Fibroblast of villous mesenchyme (primary cell): Measurements from ENCODE around the gene GPR39. TPM values are rescaled to one million over a fixed set of nuclear protein-coding genes. Genes with fewer than 3 reads are reported as not detected.

Experiments used
- DNase-seq: peaks from one replicate; pipeline ENCODE4 v3.0.0-alpha.2; 2010; ENCODE audit warnings: low read depth
- H3K4me3 ChIP-seq: 2 replicates; pipeline ENCODE4 v1.5.1; 2011; ENCODE audit warnings: low read depth, mild to moderate bottlenecking, low read length
- CTCF ChIP-seq: IDR thresholded peaks from 2 replicates; pipeline ENCODE4 v1.5.1; 2012; ENCODE audit warnings: low read depth, mild to moderate bottlenecking, low read length; ENCODE audit not compliant: insufficient read depth
- total RNA-seq: library from RNA; depleted of rRNA; stranded (reverse); fragments of >200 nt; gene quantifications from 2 replicates; pipeline ENCODE4 v1.2.3, GENCODE V29; 2012

The GPR39 gene
- total RNA-seq, 1 donor, result 5.6 TPM

DNA sequence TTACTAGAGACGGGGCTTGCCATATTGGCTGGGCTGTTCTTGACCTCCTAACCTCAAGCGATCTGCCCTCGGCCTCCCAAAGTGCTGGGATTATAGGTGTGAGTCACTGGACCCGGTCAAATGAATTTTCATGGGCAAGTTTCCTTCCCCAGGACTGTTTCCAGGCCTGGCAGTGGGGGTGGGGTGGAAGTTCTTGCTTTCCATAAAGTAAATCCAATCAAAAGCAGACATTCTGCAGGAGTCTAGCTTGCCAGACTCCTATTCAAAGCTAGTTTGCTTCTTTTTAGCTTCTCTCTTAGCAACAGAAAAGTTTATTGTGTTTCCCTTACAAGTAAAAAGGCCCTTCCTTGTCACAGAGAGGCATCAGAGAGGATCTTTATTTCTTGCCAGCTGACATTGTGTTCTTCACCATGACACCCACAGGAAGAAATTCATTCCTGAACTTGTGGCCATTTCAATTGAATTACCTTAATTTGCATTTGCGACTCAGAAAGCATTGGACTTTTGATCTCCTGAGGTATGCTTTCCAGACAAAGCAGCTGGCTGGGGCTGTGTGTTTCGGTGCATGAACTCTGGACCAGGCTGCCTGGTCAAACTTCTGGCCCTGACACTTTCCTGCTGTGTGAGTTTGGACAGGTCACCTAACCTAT lies 215.5 kb downstream of the GPR39 start:
- no peak for TF ChIP-seq CTCF
- H3K4me3 ChIP-seq, result no peak overlapping the region

DNA sequence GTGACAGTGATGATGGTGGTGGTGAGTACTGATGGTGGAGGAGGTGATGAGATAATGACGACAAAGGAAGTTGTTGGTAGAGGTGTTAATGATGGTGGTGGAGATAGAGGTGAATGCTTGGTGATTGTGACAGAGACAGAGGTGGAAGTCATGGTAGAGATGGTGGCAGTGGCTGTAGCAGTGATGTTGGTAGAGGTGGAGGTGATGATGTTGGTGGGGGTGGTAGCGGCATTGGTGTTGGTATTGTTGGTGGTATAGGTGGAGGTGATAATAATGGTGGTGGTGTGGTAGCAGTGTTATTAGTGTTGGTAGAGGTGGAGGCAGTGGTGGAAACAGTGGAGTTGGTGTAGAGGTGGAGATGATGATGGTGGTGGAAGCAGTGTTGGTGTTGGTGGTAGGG lies 217.0 kb downstream of the GPR39 start:
- no peak for TF ChIP-seq CTCF
- DNase-seq, result no peak
- H3K4me3 ChIP-seq, result no peak overlapping the region

More for the DNA sequence above, 215.5 kb downstream of the GPR39 start:
- DNase-seq, result peak; percentile 12

- no peak for TF ChIP-seq CTCF
- H3K4me3 ChIP-seq, result no peak overlapping the region
- no peak for DNase-seq
Observed at GRCh38 chr2:132636346-132636745, 219.7 kb downstream of the GPR39 start.

DNA sequence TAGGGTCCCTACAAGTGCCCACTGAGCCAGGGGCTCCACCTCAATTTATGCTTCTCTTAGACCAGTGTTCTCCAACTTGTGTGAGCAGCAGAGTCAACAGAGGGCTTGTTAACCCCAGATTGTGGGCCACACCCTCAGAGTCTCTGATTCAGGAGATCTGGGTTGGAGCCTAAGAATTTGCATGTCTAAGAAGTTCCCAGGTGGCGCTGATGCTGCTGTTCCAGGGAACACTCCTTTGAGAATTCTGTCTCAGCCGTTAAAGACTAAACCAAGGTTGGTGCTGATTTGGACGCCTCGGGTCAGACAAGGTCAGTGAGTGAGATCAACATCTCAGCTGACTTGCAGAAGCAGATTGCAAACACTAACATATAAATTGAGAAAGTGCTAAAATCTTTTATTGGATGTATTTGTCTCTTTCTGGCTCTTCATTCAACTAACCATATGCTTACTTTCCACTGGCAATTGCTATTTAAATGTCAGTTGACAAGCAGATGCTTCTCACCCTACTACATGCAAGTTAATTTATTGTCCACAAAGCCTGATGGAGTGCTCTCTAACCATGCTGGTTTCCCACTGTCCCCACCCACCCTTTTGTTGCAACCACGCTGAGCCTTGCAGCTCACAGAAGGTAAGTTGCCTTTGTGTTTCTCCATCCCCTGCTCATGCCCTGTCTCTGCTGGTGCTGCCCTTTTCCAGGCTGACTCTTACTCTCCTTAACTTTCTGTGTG lies 221.9 kb downstream of the GPR39 start:
- no peak for TF ChIP-seq CTCF
- H3K4me3 ChIP-seq, result no peak overlapping the region
- no peak for DNase-seq

GRCh38 chr2:132640116-132640515 lies 223.5 kb downstream of the GPR39 start:
- peak; percentile 36 for DNase-seq
- no peak overlapping the region for H3K4me3 ChIP-seq
- TF ChIP-seq CTCF, result no peak

- H3K4me3 ChIP-seq, result no peak overlapping the region
- no peak for TF ChIP-seq CTCF
- DNase-seq, result no peak
Observed at GRCh38 chr2:132641819-132642218, 225.2 kb downstream of the GPR39 start.

DNA sequence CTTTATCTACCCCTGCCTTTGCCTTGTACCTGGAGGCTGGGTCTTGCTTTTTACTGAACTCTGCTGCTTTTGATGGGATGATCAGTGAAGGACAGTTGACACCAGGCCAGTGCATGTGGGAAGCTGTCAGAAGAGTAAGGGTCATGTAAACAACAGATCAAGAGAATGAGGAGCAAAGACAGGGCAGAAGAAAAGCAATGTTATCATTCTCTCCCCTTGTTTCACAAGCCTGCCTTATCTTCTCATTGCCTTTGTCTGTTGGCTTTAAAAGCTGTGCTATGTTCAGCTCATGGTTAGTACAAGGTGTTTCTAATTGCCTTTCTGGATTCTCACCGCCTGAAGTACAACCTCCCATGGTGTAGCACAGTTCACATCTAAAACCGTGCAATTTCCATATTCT lies 225.8 kb downstream of the GPR39 start:
- DNase-seq, result no peak
- no peak for TF ChIP-seq CTCF
- no peak overlapping the region for H3K4me3 ChIP-seq
